ENCODE measurements around the gene TMEM135.

DNA sequence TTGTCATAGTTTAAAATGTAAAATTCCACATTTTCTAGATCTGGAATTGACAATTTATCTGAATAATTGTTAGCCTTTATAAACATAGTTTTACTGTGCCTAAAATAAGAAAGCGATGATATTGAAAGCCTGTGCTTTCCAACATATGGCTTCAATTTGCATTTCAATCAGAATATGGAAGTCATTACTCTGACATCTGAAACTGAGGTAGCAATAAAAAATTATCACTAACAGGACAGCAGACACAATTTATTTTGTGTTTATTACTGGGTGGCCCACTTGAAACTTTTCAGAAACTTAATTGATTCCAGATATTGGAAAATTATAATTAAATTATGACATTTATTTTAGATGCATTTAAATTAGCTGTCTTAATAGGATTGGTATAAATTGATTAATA is 78.5 kb downstream of the TMEM135 start:
- TF ChIP-seq POLR2A (IDR thresholded peaks at IDR 0.05): no peak
- TF ChIP-seq CTCF (IDR thresholded peaks at IDR 0.05): no peak

Measured in transverse colon (tissue), 3 donors.